GM19467 (cell line): ENCODE data around the gene RNF34.

Experiments used
- ATAC-seq: cut with Tn5 transposase; IDR thresholded peaks from one replicate; pipeline ENCODE4 v1.9.1; 2021; ENCODE audit warnings: mild to moderate bottlenecking, moderate library complexity; ENCODE audit not compliant: unreplicated experiment

Gene RNF34

DNA sequence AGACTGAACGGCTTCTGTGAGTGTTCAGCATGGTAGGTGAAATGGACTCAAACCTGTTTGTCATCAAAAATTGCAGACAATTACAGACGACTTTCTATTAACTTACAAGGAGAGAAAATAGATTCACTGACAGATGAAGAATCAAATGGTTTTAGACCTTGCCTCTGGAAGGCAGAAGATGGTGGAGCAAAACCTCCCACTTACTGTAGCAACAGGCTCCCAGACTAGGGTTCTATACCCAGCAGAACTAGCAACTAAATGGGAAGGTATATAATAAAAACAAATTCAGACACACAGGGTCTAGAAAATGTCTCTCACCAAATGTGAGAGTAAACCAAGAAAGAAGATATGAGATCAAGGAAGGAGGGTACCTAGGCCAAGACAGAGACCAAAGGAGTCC is 36.8 kb downstream of the RNF34 start:
- ATAC-seq: no peak

DNA sequence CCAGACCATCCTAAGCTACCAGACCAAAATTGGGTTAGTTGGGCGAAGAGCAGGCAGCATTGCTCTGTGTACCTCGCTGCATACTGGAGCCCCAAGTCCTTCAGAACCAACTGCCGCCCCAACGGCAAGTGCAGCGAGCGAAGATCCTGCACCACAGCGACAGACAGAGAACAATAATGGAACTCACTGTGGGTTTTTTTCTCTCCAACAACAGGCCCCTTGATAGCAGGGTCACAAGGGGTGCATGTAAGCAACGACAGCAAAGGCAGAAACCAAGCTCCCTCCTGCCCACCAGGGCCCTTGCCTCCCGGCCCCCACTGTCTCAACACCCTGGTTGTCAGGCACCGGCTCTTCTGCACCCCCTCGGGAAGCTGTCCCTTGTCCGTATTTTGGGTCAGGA is 39.0 kb downstream of the RNF34 start:
- no peak for ATAC-seq

GRCh38 chr12:121439715-121440114 is 39.8 kb downstream of the RNF34 start:
- no peak for ATAC-seq

DNA sequence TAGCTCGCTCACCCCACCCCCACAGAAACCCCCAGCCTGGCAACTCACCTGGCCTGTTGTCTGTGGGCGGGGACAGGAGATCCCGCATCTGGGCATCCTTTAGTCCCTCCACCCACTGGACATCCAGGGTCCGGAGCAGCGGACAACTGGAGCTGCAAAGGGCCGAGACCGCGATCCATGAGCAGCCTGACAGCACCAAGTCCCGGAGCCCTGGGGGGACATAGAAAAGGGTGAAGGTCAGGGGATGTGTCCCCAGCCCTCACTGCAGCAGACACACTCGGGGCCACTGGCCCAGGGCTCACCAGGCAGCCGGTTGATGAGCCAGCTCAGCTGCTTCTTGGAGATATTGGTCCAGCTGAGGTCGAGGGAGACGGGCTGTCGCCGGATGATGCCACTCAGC is 40.9 kb downstream of the RNF34 start:
- no peak for ATAC-seq

DNA sequence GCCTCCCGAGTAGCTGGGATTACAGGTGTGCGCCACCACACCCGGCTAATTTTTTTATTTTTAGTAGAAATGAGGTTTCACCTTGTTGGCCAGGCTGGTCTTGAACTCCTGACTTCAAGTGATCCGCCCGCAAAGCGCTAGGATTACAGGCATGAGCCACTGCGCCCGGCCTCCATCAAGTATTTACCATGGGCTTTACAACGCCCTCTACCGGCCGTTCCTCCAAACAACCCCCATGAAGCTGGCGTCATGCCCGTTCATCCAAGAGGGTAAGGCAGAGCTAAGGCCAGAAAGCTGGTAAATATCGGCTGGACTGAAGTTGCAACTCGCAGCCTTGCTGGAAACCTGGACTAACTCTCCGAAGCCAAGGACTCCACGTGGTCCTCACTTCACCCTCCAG is 41.6 kb downstream of the RNF34 start:
- no peak for ATAC-seq

DNA sequence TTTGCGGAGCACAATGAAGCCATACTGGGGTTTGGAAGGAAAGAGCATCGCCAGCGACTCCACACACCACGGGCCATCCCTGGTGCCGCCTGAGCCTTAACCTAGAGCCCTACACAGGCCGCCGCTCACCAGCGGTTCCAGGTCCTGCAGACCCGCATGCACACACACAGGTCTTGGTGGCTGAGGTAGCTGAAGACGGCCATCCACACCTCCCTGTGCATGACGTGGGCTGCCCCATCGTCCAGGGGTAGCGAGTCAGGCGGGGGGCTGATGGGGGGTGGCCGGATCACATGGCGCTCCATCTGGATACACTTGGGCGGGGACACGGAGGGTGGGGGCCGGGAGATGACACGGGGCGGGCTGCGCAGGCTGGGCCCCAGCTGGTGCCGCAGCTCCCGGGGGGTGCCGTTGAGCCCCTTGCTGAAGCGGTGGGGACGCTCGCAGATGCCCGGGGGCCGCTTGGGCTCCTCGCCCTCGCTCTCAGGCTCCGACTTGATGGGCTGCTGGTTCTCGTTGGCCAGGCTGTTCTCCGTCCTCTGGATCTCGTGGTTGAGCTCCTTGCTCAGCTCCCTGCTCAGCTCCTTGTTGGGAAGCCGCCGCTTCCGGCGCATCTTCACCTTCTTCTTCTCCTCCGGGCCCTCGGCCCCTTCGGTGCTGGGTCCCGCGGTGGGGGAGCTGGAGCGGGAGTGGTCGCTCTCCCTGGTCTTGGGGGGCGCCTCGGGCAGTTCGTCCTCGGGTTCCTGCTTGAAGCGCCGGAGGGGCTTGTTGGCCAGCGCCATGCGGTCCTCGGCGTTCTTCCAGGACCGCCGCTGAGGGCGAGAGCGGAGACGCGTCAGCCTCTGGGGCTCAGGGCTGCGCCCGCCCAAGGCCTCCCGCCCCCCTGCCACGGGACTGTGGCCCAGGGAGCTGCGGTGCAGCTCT is 42.4 kb downstream of the RNF34 start:
- ATAC-seq: no peak

DNA sequence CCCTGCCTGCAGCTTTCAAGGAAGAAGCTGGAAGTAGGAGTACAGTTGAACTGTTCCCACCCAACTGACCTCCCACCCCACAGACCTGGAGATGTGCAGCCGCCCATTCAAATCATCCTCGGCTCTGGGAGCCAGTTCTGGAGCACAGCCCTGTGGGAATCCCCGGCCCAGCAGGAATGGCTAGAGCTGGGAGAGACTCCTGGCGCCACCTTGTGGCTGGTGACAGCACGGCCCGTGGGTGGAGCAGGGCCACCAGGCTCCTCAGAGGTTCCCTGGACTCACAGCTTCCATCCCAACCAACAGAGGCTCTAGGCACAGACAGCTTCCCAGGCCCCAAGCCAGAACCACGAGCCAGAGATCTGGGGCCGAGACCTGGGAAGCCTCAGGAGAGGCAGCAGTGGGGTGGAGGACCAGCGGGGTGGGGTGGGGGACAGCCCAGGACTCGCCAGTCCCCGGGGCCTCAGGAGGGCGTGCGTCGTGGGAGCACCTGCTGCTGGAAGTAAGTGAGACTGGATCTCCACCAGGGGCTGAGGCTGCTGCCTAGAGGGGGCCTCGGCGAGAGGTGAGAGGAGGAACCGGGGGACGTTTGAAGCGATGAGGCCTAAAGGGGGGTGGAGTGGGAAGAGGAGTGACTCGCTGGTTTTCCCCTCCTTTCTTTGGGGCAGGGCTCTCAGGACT is 43.4 kb downstream of the RNF34 start:
- ATAC-seq: no peak

- no peak for ATAC-seq
Measured at GRCh38 chr12:121443911-121444841, 44.3 kb downstream of the RNF34 start.

- ATAC-seq: no peak
Measured at GRCh38 chr12:121444842-121445202, 44.9 kb downstream of the RNF34 start.

DNA sequence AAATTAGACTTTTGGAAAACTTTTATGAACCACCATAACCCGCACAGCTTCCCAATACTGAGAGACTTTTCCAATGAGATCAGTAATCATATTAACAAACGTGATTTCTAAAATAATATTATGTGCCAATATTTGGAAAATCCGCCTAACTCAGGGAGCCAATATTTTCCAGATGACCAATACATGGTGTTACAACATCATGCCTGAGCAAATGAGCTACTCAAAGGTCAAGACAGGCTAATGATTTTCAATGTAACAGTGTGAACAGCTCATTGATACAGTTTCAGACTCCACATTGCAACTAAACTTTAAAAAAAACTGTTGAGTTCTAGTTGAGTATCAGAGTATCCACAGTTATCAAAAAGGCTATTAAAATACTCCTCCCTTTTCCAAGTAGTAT is 46.8 kb downstream of the RNF34 start:
- ATAC-seq: no peak

- no peak for ATAC-seq
Measured at GRCh38 chr12:121448771-121449315, 48.9 kb downstream of the RNF34 start.

DNA sequence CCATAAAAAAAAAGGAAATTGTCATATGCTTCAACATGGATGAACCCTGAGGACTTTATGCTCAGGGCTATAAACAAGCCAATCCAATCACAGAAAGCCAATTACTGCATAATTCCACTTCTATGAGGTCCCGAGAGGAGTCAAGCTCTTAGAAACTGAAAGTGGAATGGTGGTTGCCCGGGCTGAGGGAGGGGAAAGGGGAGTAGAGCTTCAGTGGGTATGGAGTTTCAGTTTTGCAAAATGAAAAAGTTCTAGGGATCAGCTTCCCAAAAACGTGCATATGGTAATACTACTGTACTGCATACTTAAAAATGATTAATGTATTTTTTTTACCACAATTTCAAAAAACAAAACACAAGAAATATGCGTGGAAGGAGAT is 52.0 kb downstream of the RNF34 start:
- ATAC-seq: no peak

DNA sequence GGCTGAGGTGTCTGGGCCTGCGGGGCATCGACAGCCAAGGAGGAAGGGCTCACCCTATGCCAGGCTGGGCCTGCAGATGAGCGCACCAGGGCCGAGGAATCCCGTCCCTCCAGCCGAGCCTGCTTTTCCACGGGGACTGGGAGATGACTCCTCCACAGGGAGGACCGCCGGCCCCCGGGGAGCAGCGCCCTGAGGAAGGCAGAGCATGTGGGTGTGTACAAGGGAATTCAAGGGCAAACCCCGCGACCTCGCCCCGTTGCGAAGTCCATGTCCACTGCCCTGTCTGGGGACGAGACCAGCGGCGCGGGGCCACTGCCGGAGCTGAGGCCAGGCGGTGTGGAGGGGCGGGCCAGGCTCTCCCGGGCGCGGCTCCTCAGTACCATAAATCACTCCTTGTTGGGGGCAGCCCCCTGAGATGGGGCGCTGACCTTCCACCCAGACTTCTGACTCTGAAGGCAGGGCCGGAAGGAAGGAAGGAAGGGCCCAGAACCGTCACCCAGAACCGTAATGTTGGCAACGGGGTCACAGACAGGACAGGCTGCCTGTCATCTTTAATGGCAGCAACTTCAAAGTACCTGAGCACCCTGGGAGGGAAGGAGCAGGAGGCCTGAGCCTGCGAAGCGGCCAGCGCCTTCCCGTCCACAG is 52.5 kb downstream of the RNF34 start:
- no peak for ATAC-seq

DNA sequence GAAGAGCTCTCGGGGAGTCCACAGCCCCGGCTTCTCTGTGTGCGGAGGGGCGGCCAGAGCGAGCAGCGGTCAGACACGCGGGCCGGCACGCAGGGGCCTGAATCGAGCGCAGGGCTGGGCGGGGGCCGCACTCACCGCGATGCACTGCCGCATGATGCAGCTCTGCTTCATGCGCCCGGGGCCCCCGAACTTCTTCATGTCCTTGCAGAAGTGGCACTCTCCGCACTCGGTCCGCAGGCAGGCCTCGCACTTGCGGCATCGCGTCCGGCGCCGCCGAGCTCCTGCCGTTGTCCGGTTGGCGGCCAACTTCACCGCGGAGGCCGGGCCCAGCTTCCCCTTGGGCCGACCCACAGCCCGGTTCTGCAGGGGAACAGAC is 53.1 kb downstream of the RNF34 start:
- ATAC-seq: no peak

DNA sequence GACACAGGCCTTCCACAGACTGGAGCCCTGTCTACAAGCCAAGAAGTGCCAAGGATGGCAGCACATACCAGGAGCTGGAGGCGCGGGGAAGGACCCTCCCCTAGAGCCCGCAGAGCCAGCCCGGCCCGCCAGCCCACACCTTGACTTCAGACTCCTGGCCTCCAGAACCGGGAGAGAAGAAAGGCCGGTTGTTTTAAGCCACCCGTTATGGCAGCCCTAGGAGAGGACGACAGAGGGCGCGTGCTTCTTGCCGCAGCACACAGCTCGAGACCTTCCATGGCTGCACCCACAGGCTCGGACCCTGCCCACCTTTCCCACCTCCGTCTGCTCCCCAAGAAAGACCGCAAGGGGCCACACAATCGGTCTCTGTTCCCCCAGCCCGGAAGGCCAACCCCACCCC is 53.7 kb downstream of the RNF34 start:
- ATAC-seq: no peak

- ATAC-seq: no peak
Measured at GRCh38 chr12:121454921-121455320, 55.0 kb downstream of the RNF34 start.

GRCh38 chr12:121455766-121456420 is 56.0 kb downstream of the RNF34 start:
- no peak for ATAC-seq

GRCh38 chr12:121456551-121456950 is 56.6 kb downstream of the RNF34 start:
- no peak for ATAC-seq

GRCh38 chr12:121461048-121461447 is 61.1 kb downstream of the RNF34 start:
- ATAC-seq: no peak

DNA sequence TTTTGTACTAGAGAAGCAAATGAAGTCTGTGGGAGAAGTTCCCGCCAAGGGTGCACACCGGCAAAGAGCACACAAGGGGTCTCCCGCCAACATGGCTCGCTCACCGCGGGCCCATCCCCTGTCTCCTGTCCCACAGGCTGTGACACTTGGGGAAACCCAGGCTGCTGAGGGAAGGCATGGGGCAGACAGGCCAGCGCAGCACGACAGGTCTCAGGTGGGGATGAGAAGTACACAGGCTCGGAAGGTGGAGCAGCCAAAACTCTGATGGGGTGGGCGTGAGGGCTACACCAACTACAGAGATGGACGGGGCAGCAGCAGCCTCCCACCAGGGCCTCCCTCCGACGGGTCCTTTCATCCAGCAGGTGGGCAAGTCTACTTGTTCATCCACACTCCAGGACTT is 64.4 kb downstream of the RNF34 start:
- ATAC-seq: no peak
